Spleen (tissue), 11 donors: Measurements from ENCODE around the gene SLC11A2. TPM values are rescaled to one million over a fixed set of nuclear protein-coding genes. Genes with fewer than 3 reads are reported as not detected.

Source experiments
- DNase-seq: peaks from one replicate; pipeline ENCODE4 v3.0.0-alpha.2; 2020
- H3K27ac ChIP-seq, 8 donors: fragments of 200-600 bp; sonication (generic) in 7 of 8; 1 replicate in 4 of 8; 2 replicates in 4 of 8; pipeline versions ENCODE4 v1.5.0 to v1.8.0; 2016 to 2021; ENCODE audit warnings: inconsistent platforms in 4 of 8, mild to moderate bottlenecking in 4 of 8, moderate library complexity in 1 of 8
- H3K27me3 ChIP-seq, 7 donors: fragments of 200-600 bp; sonication (generic) in 6 of 7; replicated peaks in 1 of 7; 1 replicate in 4 of 7; 2 replicates in 3 of 7; pipeline versions ENCODE4 v1.5.0 to v1.8.0; 2016 to 2021; ENCODE audit warnings: inconsistent platforms in 3 of 7, mild to moderate bottlenecking in 1 of 7
- H3K36me3 ChIP-seq, 6 donors: fragments of 200-600 bp; sonication (generic) in 5 of 6; 1 replicate in 4 of 6; 2 replicates in 2 of 6; pipeline versions ENCODE4 v1.5.0 to v1.8.0; 2016 to 2021; ENCODE audit warnings: inconsistent platforms in 2 of 6
- H3K4me1 ChIP-seq, 6 donors: fragments of 200-600 bp; sonication (generic) in 5 of 6; 1 replicate in 3 of 6; 2 replicates in 3 of 6; pipeline versions ENCODE4 v1.5.0 to v1.8.0; 2016 to 2021; ENCODE audit warnings: inconsistent platforms in 3 of 6
- H3K4me3 ChIP-seq, 8 donors: fragments of 200-600 bp; sonication (generic) in 7 of 8; 1 replicate in 4 of 8; 2 replicates in 4 of 8; pipeline versions ENCODE4 v1.5.0 to v1.8.0; 2016 to 2021; ENCODE audit warnings: inconsistent platforms in 4 of 8, mild to moderate bottlenecking in 4 of 8, moderate library complexity in 2 of 8
- H3K9me3 ChIP-seq, 8 donors: fragments of 200-600 bp; sonication (generic) in 7 of 8; 1 replicate in 4 of 8; 2 replicates in 4 of 8; pipeline versions ENCODE4 v1.5.0 to v1.8.0; 2016 to 2021; ENCODE audit warnings: inconsistent platforms in 4 of 8
- CTCF ChIP-seq, 11 experiments: fragments of 200-600 bp in 7 of 11; fragments of 450-650 bp in 4 of 11; sonication (generic) in 4 of 11; IDR thresholded peaks in 8 of 11; conservative IDR thresholded peaks in 3 of 11; 1 replicate in 7 of 11; 2 replicates in 4 of 11; pipeline versions ENCODE4 v1.4.0 to v1.8.0; 2016 to 2021; ENCODE audit warnings: antibody characterized with exemption in 11 of 11, inconsistent platforms in 4 of 11, mild to moderate bottlenecking in 1 of 11
- POLR2A ChIP-seq, 3 donors: fragments of 450-650 bp; IDR thresholded peaks; one replicate each; pipeline ENCODE4 v1.5.1; 2017; ENCODE audit warnings: antibody characterized with exemption in 3 of 3, mild to moderate bottlenecking in 1 of 3
- POLR2AphosphoS5 ChIP-seq, 3 donors: sonication (generic); formaldehyde crosslinking; IDR thresholded peaks; one replicate each; pipeline ENCODE4 v1.5.1; 2017; ENCODE audit warnings: antibody characterized with exemption in 3 of 3
- WGBS, 5 donors: extraction: QIAGEN DNeasy Blood & Tissue Kit in 3 of 5; methylation state at CpG; one replicate each; pipeline versions ENCODE4 v1.1.5 to v1.1.7; 2013 to 2018; 5-methylcytosine and 5-hydroxymethylcytosine counted together
- intact Hi-C: fragments of 100-400 bp; cut with DNase I; formaldehyde crosslinking; loops from one replicate; pipeline ENCODE4 v1.15.0; 2023; ENCODE audit warnings: low total_unique reads
- polyA plus RNA-seq, 3 donors: library from polyadenylated mRNA; stranded (reverse); fragments of 200-250 nt; gene quantifications; one replicate each; pipeline ENCODE4 v1.2.1, GENCODE V29; 2013
- total RNA-seq, 7 donors: library from RNA; depleted of rRNA in 3 of 7; stranded (reverse); fragments of >200 nt in 3 of 7; fragmentation: NEBNext Ultra II Directional in 4 of 7; extraction: Animal tissue kit (Norgen Biotek cat#: 25700) in 4 of 7; gene quantifications; one replicate each; pipeline versions ENCODE4 v1.1.0 to v1.2.1, GENCODE V29; 2016 to 2021
- donor health status: healthy with polysubstance abuse.
- donor health status: DM: no; HTN: no; CAD: no; lungs with moderate emphysema.
- donor health status: DM: no; HTN: no; CAD: no.
- donor health status: Bipolar disorder and iron deficiency.
- donor health status: healthy.
- donor health status: DM: no; HTN: no; CAD: no.
- donor health status: DM: yes; HTN: yes; CAD: no.

Gene SLC11A2
- total and polyA plus RNA-seq, 10 donors: 7.7 to 54.4 (median 40.7) TPM

DNA sequence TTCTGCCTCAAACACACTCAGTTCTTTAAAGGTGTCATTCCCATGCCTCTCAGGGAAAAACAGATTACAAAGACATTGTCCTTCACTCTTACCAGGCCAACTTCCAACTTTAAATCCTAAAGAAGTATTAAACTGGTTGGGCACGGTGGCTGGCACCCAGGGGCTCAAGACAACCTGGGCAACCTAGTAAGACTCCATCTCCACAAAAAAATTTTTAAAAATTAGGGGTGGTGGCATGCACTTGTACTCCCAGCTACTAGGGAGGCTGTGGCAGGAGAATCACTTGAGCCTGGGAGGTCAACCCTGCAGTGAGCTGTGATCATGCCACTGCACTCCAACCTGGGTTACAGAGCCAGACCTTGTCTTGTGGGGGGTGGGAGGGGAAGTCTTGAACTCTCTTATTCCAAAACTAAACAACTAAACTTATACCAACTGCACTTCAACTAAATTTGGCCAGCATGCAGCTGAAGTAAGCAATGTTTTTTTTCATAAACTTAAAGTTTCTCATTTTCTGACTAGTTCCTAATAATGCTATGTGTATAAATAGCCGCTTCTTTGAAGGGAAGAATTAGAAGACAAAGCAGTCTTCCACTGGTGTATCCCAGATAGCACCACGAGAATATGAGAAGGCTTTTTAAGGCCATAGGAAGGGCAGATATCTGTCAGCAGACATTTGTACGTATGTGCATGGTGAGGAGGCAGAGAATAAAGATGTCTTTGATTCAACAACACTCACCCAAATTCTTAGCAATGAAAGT, 2.4 kb downstream of the SLC11A2 start:
- peaks cover 26 to 88% (median 52%) of the 10 kb centered on the region in 6 donors for H3K4me1 ChIP-seq
- intact Hi-C loops: no loop called here
- no peak for DNase-seq
- H3K4me3 ChIP-seq: peak overlapping the region in 6 of 8 donors; percentile 77 to 96 (median 92)
- TF ChIP-seq CTCF (IDR thresholded peaks at IDR 0.05 in 8 of 11, conservative IDR thresholded peaks at IDR 0.05 in 3 of 11): no peak
- no peak for TF ChIP-seq POLR2A (IDR thresholded peaks at IDR 0.05)
- no peak for TF ChIP-seq POLR2AphosphoS5 (IDR thresholded peaks at IDR 0.05)
- peaks cover 0 to 5% (median 0%) of the 10 kb centered on the region in 7 donors for H3K27me3 ChIP-seq
- H3K9me3 ChIP-seq: no peaks in the 10 kb centered on the region
- no peaks in the 10 kb centered on the region for H3K36me3 ChIP-seq
- H3K27ac ChIP-seq: peak overlapping the region in 7 of 8 donors; percentile 83 to 92 (median 86)
- 69 to 82% (median 74%) methylated on average over 4 of the region's 4 CpGs for WGBS, 5 donors

GRCh38 chr12:51021694-51022093, 4.5 kb downstream of the SLC11A2 start:
- H3K4me1 ChIP-seq: peaks cover 26 to 79% (median 50%) of the 10 kb centered on the region in 6 donors
- H3K27me3 ChIP-seq: no peaks in the 10 kb centered on the region
- TF ChIP-seq CTCF (IDR thresholded peaks at IDR 0.05 in 8 of 11, conservative IDR thresholded peaks at IDR 0.05 in 3 of 11) (no peak), POLR2A (IDR thresholded peaks at IDR 0.05) (no peak), POLR2AphosphoS5 (IDR thresholded peaks at IDR 0.05) (no peak)
- 5 to 11% (median 9%) methylated on average over 1 of the region's 1 CpG for WGBS, 5 donors
- H3K9me3 ChIP-seq: no peaks in the 10 kb centered on the region
- no peak for DNase-seq
- intact Hi-C loops: no loop called here
- H3K36me3 ChIP-seq: no peaks in the 10 kb centered on the region
- no peak overlapping the region for H3K4me3 ChIP-seq
- peak overlapping the region in 3 of 8 donors; percentile 7 to 55 (median 37) for H3K27ac ChIP-seq

GRCh38 chr12:51020448-51021182, 5.6 kb downstream of the SLC11A2 start:
- Histone ChIP-seq H3K4me3 (no peak overlapping the region), H3K4me1 (peaks cover 23 to 73% (median 45%) of the 10 kb centered on the region in 6 donors), H3K9me3 (no peaks in the 10 kb centered on the region), H3K27me3 (no peaks in the 10 kb centered on the region), H3K36me3 (no peaks in the 10 kb centered on the region), H3K27ac (no peak overlapping the region)
- no peak for TF ChIP-seq CTCF (IDR thresholded peaks at IDR 0.05 in 8 of 11, conservative IDR thresholded peaks at IDR 0.05 in 3 of 11)
- no peak for TF ChIP-seq POLR2AphosphoS5 (IDR thresholded peaks at IDR 0.05)
- no peak for TF ChIP-seq POLR2A (IDR thresholded peaks at IDR 0.05)
- WGBS, 5 donors: 67 to 80% (median 73%) methylated on average over 7 of the region's 7 CpGs
- no peak for DNase-seq
- intact Hi-C loops: no loop called here

DNA sequence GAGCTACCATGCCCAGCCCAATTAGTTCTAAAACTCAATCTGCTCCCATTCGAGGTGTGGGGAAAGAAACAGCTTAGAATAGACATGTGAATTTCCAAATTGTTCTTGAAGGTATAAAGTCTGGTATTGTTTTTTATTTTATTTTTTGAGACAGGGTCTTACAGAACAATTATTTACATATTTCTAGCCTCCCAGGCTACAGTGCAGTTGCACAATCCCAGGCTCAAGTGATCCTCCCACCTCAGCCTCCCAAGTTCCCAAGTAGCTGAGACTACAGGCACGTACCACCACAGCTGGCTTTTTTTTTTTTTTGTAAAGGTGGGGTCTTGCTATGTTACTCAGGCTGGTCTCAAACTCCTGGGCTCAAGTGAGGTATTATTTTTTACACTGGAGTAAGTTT, 6.3 kb downstream of the SLC11A2 start:
- no peaks in the 10 kb centered on the region for H3K36me3 ChIP-seq
- WGBS, 5 donors: 70 to 86% (median 81%) methylated on average over 2 of the region's 2 CpGs
- peaks cover 17 to 67% (median 38%) of the 10 kb centered on the region in 6 donors for H3K4me1 ChIP-seq

More for the DNA sequence above, 6.3 kb downstream of the SLC11A2 start:
- Histone ChIP-seq H3K4me3 (no peak overlapping the region), H3K27me3 (no peaks in the 10 kb centered on the region), H3K9me3 (no peaks in the 10 kb centered on the region), H3K27ac (no peak overlapping the region)
- no peak for TF ChIP-seq POLR2A (IDR thresholded peaks at IDR 0.05)
- TF ChIP-seq POLR2AphosphoS5 (IDR thresholded peaks at IDR 0.05): no peak
- TF ChIP-seq CTCF (IDR thresholded peaks at IDR 0.05 in 8 of 11, conservative IDR thresholded peaks at IDR 0.05 in 3 of 11): no peak
- intact Hi-C loops: no loop called here
- no peak for DNase-seq
